Measurements from ENCODE around the gene KCNT1. TPM values are rescaled to one million over a fixed set of nuclear protein-coding genes. Genes with fewer than 3 reads are reported as not detected.

KCNT1 gene
- 0.25 TPM for polyA plus RNA-seq
- long read RNA-seq, donor 1 = 0 reads
- long read RNA-seq, donor 2 = 0 reads
- long read RNA-seq, donor 3 = 0 reads
- long read RNA-seq, donor 4 = 0 reads
- long read RNA-seq, donor 5 = 0 reads
- long read RNA-seq, donor 6 = 0 reads
- long read RNA-seq, donor 7 = 0 reads
- long read RNA-seq, donor 8 = 0 reads
- long read RNA-seq, donor 9 = 0 reads
- long read RNA-seq, donor 10 = 0 reads
- long read RNA-seq, donor 11 = 0 reads

DNA sequence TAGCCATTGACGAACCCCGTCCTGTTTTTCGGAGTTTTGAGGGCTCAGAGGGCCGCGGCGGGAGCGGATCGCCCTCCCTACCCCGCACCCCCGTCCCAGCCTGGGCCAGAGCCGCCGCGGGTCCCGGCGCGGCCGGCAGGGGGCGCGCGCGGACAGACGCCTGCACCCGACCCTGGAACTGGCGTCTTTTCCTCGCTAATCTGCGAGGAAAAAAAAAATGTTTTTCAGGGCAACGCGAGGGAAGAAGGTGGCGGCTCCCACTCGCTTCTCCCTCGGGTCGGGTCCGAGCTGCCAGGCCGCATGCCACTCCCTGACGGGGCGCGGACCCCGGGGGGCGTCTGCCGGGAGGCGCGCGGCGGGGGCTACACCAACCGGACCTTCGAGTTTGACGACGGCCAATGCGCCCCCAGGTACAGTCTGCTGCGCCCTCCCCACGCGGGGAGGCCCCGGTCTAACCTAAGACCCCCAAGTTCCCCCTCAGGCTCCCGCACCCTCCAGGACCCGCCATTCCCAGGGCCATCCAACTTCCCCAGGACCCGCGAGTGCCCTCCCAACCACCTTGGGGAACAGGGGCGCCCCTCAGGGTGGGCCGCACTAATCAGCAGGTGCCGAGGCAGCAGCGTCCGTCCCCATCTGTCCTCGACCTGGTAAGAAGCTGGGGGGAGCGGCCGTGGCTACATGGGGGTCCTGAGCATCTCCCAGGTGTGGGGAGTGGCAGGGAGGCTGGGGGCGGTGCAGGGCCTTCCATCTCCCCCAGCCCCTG lies at the start of gene KCNT1:
TSS of gene KCNT1 (plus strand) at position 227 of the 763 bp plus-strand sequence. CDS start at position 301, 74 bp downstream.
- Histone ChIP-seq H3K27me3 (ENCODE audit: control insufficient read depth, insufficient read depth, low read length) (peaks cover 23% of the 10 kb centered on the region), H3K9me3 (ENCODE audit: control insufficient read depth, low read depth, low read length) (no peaks in the 10 kb centered on the region), H3K27ac (ENCODE audit: low read length) (no peak within 1 kb of the TSS), H3K4me3 (ENCODE audit: low read length) (no peak within 1 kb of the TSS), H3K4me1 (ENCODE audit: control insufficient read depth, insufficient read depth, low read length) (no peaks in the 10 kb centered on the region), H3K36me3 (ENCODE audit: control insufficient read depth, insufficient read depth, low read length) (no peaks in the 10 kb centered on the region)
- no CpG with 5 or more reads among the region's 66 CpGs for WGBS (ENCODE audit: insufficient coverage, low lambda C conversion rate)
- peak in 1 of 2 donors; percentile 16 for DNase-seq

DNA sequence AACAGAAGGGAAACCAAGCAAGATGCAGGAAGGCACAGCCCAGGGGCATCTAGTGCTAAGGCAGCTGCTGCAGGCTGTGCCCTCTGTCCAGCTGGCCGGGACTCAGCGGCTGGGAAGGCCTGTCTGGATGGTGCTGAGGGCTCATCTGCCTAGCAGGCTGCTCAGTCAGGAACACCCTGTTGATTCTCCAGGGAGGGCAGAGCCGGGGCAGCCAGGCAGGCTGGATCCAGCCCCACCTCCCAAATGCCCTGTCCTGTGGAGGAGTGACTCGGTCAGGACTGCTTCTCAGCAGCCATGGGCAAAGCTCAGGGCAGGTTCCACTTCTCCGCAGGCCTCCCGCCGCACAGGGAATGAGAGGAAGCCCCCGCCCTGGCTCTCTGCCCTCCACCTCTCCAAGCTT lies 46.7 kb upstream of the KCNT1 start:
- Histone ChIP-seq H3K4me1 (ENCODE audit: control insufficient read depth, insufficient read depth, low read length) (no peaks in the 10 kb centered on the region), H3K27me3 (ENCODE audit: control insufficient read depth, insufficient read depth, low read length) (no peaks in the 10 kb centered on the region), H3K4me3 (ENCODE audit: low read length) (no peak overlapping the region), H3K9me3 (ENCODE audit: control insufficient read depth, low read depth, low read length) (peaks cover 4% of the 10 kb centered on the region), H3K27ac (ENCODE audit: low read length) (no peak overlapping the region), H3K36me3 (ENCODE audit: control insufficient read depth, insufficient read depth, low read length) (no peaks in the 10 kb centered on the region)
- WGBS (ENCODE audit: insufficient coverage, low lambda C conversion rate) = no CpG with 5 or more reads among the region's 8 CpGs
- DNase-seq = no peak

DNA sequence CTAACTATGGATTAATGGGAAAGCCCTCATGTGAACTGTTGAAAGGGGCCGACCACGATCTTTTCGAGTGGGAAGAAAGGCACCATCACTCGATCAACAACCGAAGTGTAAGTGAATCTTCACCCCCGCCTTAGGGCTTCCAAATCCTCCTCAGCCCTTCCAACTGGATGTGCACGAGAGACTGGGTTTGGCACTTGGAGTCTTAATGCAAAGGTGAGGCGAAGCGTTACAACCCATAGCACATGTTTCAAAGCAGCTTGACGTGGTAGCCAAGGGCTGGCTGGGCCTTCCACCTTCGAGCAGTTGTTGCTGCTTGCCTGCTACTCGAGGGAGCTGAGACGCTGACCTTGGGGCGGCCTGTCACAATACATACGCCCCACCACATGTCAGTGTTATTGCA lies 44.6 kb upstream of the KCNT1 start:
- no peaks in the 10 kb centered on the region for H3K27me3 ChIP-seq (ENCODE audit: control insufficient read depth, insufficient read depth, low read length)
- no peaks in the 10 kb centered on the region for H3K36me3 ChIP-seq (ENCODE audit: control insufficient read depth, insufficient read depth, low read length)
- no peak for DNase-seq
- H3K27ac ChIP-seq (ENCODE audit: low read length) = no peak overlapping the region
- H3K4me1 ChIP-seq (ENCODE audit: control insufficient read depth, insufficient read depth, low read length) = no peaks in the 10 kb centered on the region
- WGBS (ENCODE audit: insufficient coverage, low lambda C conversion rate) = no CpG with 5 or more reads among the region's 15 CpGs
- no peak overlapping the region for H3K4me3 ChIP-seq (ENCODE audit: low read length)
- H3K9me3 ChIP-seq (ENCODE audit: control insufficient read depth, low read depth, low read length) = no peaks in the 10 kb centered on the region

DNA sequence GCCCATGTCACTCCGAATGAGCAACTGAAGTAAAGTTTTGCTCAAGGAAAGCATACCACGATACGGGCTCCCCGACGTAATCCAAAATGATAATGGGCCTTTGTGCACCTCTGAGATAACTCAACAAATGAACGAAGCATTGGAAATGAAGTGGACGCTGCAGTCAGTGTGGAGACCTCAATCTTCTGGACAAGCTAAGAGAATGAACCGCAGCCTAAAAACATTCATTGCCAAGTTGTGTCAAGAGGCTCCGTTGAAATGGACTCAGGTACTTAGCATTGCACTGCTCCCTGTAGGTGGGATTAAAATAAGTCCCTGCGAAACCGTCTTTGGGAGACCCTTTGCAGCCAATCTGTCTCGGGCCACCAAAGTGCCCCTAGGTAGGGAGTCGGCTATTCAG lies 42.7 kb upstream of the KCNT1 start:
- Histone ChIP-seq H3K4me1 (ENCODE audit: control insufficient read depth, insufficient read depth, low read length) (no peaks in the 10 kb centered on the region), H3K4me3 (ENCODE audit: low read length) (no peak overlapping the region), H3K27me3 (ENCODE audit: control insufficient read depth, insufficient read depth, low read length) (no peaks in the 10 kb centered on the region), H3K9me3 (ENCODE audit: control insufficient read depth, low read depth, low read length) (no peaks in the 10 kb centered on the region), H3K27ac (ENCODE audit: low read length) (no peak overlapping the region), H3K36me3 (ENCODE audit: control insufficient read depth, insufficient read depth, low read length) (no peaks in the 10 kb centered on the region)
- no peak for DNase-seq
- 100% methylated on average over 1 of the region's 13 CpGs for WGBS (ENCODE audit: insufficient coverage, low lambda C conversion rate)

DNA sequence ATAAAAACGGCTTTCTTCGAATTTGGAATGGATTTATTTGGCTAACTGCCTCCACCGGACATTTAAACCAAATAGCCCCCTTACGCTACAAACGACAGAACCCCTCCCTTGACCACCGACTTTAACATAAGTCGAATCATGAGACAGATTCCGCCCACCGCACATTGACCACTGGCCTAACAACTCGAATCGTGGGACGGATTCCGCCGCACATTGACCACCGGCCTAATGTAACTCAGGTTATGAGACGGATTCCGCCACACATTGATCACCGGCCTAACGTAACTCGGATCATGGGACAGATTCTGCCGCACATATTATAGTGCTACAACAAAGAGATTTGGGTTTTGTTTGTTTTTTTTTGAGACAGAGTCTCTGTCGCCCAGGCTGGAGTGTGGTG lies 41.6 kb upstream of the KCNT1 start:
- no CpG with 5 or more reads among the region's 22 CpGs for WGBS (ENCODE audit: insufficient coverage, low lambda C conversion rate)
- H3K4me3 ChIP-seq (ENCODE audit: low read length) = no peak overlapping the region
- no peaks in the 10 kb centered on the region for H3K27me3 ChIP-seq (ENCODE audit: control insufficient read depth, insufficient read depth, low read length)

DNA sequence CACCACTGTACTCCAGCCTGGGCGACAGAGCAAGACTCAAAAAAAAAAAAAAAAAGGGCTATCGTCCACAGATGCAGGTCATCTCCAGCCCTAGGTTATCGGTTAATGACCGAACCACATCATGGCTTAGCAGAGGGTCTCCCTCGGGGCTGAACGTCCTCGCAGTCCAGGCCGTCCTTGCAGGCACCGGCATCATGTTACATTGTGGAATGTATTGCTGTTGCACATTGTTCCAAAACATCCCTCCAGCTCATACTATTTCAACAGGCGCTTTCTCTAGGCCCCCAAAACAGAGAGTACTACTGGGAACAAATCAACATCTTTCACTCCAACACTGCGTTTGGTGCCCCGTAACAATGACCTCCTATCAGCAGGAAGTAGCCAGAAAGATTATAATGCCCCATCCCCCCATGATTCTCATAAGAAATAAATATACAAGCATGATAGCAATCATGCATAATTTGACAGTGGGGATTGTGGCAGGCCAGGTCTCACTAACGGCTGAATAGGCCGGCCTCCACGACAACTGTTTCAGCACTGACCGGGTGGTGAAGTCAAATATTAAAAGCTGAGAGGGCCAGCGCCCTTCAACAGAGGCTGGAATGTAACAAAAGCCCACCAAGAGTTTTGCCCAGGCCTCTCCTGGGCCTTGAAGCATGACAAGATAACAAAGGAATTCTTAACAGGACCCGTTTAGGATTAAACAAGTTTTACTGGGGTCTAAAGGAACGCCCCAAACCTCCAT lies 40.0 kb upstream of the KCNT1 start:
- no peak overlapping the region for H3K4me3 ChIP-seq (ENCODE audit: low read length)
- no peaks in the 10 kb centered on the region for H3K9me3 ChIP-seq (ENCODE audit: control insufficient read depth, low read depth, low read length)
- H3K27ac ChIP-seq (ENCODE audit: low read length) = no peak overlapping the region
- WGBS (ENCODE audit: insufficient coverage, low lambda C conversion rate) = no CpG with 5 or more reads among the region's 19 CpGs
- H3K36me3 ChIP-seq (ENCODE audit: control insufficient read depth, insufficient read depth, low read length) = no peaks in the 10 kb centered on the region
- no peaks in the 10 kb centered on the region for H3K27me3 ChIP-seq (ENCODE audit: control insufficient read depth, insufficient read depth, low read length)
- no peak for DNase-seq
- no peaks in the 10 kb centered on the region for H3K4me1 ChIP-seq (ENCODE audit: control insufficient read depth, insufficient read depth, low read length)

More for the DNA sequence above, 41.6 kb upstream of the KCNT1 start:
- Histone ChIP-seq H3K27ac (ENCODE audit: low read length) (no peak overlapping the region), H3K36me3 (ENCODE audit: control insufficient read depth, insufficient read depth, low read length) (no peaks in the 10 kb centered on the region), H3K4me1 (ENCODE audit: control insufficient read depth, insufficient read depth, low read length) (no peaks in the 10 kb centered on the region), H3K9me3 (ENCODE audit: control insufficient read depth, low read depth, low read length) (no peaks in the 10 kb centered on the region)
- DNase-seq = no peak

DNA sequence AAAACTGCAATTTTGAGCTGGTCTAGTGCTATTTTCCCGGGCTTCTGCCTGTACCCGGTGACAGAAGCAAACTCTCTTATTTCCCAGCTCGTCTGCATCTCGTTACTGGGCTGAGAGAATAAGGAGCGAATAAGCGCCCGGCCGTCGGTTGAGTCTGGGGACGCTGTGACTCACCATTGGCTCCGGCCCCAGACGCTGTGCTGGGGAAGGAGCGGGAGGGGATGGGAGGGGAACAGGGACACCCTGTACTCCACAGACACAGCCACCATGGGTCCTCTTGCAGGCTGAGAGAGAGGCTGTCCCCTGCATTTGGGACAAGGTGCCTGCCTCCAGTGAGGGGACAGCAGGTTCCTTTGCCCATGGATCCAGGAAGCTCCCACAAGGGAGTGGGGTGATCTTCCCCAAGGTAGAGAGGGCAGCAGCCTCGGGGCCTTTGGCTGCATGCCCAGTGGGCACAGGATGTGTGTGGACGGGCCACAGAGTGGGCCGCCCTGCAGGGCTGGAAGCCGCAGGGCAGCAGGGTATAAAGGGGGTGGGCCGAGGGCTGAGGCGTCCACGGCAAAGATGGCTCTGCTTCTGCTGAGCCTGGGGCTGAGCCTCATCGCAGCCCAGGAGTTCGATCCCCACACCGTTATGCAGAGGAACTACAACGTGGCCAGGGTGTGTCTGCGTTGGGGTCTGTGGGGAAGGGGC lies 39.1 kb upstream of the KCNT1 start, which contains the start of gene LCN9:
TSS of gene LCN9 (plus strand) at position 552 of the 693 bp plus-strand sequence. CDS start at position 565, 13 bp downstream.
- WGBS (ENCODE audit: insufficient coverage, low lambda C conversion rate) = no CpG with 5 or more reads among the region's 25 CpGs
- DNase-seq = peak in 1 of 2 donors; percentile 6
- H3K9me3 ChIP-seq (ENCODE audit: control insufficient read depth, low read depth, low read length) = no peaks in the 10 kb centered on the region
- H3K4me3 ChIP-seq (ENCODE audit: low read length) = no peak within 1 kb of the TSS
- no peak within 1 kb of the TSS for H3K27ac ChIP-seq (ENCODE audit: low read length)
- no peaks in the 10 kb centered on the region for H3K27me3 ChIP-seq (ENCODE audit: control insufficient read depth, insufficient read depth, low read length)
- H3K4me1 ChIP-seq (ENCODE audit: control insufficient read depth, insufficient read depth, low read length) = no peaks in the 10 kb centered on the region
- H3K36me3 ChIP-seq (ENCODE audit: control insufficient read depth, insufficient read depth, low read length) = no peaks in the 10 kb centered on the region

DNA sequence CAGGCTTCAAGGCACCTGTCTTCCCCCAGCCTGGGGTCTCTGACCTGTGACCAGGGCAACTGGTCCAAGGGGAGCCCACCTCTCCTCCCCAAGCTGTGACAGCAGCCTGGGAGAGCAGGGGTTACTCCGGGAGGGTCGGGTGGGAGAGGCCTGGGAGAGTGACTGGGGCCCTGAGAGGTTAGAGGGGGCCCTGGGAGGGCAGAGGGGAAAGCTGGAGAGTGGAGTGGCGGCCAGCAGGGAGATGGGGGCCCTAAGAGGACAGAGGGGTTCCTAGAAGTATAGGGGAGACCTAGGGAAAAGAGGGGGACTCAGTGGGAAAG lies 38.6 kb upstream of the KCNT1 start:
- WGBS (ENCODE audit: insufficient coverage, low lambda C conversion rate) = no CpG with 5 or more reads among the region's 3 CpGs

DNA sequence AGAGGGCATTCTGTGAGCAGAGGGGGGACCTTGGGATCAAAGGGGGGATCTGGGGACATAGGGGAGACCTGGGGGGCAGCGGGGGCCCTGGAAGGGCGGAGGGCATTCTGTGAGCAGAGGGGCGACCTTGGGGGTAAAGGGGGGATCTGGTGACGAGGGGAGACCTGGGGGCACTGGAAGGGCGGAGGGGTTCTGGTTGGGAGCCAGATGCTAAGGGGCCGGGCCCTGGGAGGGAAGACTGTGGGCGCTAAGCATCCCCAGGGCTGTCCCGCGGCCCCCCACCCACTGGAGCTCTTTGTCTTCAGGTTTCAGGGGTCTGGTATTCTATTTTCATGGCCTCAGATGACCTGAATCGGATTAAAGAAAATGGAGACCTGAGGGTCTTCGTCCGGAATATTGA lies 38.1 kb upstream of the KCNT1 start:
- no peaks in the 10 kb centered on the region for H3K9me3 ChIP-seq (ENCODE audit: control insufficient read depth, low read depth, low read length)
- no peaks in the 10 kb centered on the region for H3K36me3 ChIP-seq (ENCODE audit: control insufficient read depth, insufficient read depth, low read length)
- WGBS (ENCODE audit: insufficient coverage, low lambda C conversion rate) = no CpG with 5 or more reads among the region's 12 CpGs
- DNase-seq = no peak
- H3K4me3 ChIP-seq (ENCODE audit: low read length) = no peak overlapping the region
- no peaks in the 10 kb centered on the region for H3K4me1 ChIP-seq (ENCODE audit: control insufficient read depth, insufficient read depth, low read length)
- no peaks in the 10 kb centered on the region for H3K27me3 ChIP-seq (ENCODE audit: control insufficient read depth, insufficient read depth, low read length)
- H3K27ac ChIP-seq (ENCODE audit: low read length) = no peak overlapping the region

More for the DNA sequence above, 38.6 kb upstream of the KCNT1 start:
- H3K4me1 ChIP-seq (ENCODE audit: control insufficient read depth, insufficient read depth, low read length) = no peaks in the 10 kb centered on the region
- H3K36me3 ChIP-seq (ENCODE audit: control insufficient read depth, insufficient read depth, low read length) = no peaks in the 10 kb centered on the region
- no peak overlapping the region for H3K4me3 ChIP-seq (ENCODE audit: low read length)
- no peaks in the 10 kb centered on the region for H3K9me3 ChIP-seq (ENCODE audit: control insufficient read depth, low read depth, low read length)
- DNase-seq = no peak
- H3K27me3 ChIP-seq (ENCODE audit: control insufficient read depth, insufficient read depth, low read length) = no peaks in the 10 kb centered on the region
- H3K27ac ChIP-seq (ENCODE audit: low read length) = no peak overlapping the region

DNA sequence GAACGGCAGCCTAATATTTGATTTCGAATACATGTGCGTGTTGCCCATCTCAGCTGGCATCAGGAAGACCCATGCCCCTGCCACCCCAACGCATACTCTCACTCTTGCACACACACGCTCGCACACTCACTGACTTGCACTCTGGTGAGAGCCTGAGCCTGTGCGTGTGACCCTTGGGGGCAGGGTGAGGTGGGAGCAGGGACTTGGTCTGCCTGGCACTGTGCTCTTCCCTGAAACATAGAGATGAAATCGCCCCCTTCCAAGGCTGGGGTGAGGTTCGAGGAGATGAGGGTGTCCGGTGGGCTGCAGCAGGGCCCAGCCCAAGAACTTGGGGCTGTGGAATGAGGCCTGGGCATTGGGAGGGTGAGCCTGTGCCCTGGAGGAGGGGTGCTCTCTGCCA lies 37.7 kb upstream of the KCNT1 start:
- H3K27ac ChIP-seq (ENCODE audit: low read length) = no peak overlapping the region
- H3K4me3 ChIP-seq (ENCODE audit: low read length) = no peak overlapping the region
- WGBS (ENCODE audit: insufficient coverage, low lambda C conversion rate) = no CpG with 5 or more reads among the region's 10 CpGs
- no peaks in the 10 kb centered on the region for H3K27me3 ChIP-seq (ENCODE audit: control insufficient read depth, insufficient read depth, low read length)
- no peaks in the 10 kb centered on the region for H3K36me3 ChIP-seq (ENCODE audit: control insufficient read depth, insufficient read depth, low read length)
- H3K4me1 ChIP-seq (ENCODE audit: control insufficient read depth, insufficient read depth, low read length) = no peaks in the 10 kb centered on the region
- no peaks in the 10 kb centered on the region for H3K9me3 ChIP-seq (ENCODE audit: control insufficient read depth, low read depth, low read length)
- no peak for DNase-seq
